IPS-15b (cell line): ENCODE results near the gene ZNF148.
"Not testable (repeated sequence)": the region's sequence is repeated elsewhere in the genome, so short reads cannot be mapped to it uniquely, and the experiment has no call there.

Experiments
- H3K27me3 ChIP-seq: one replicate; pipeline ENCODE4 v1.6.1; 2013; ENCODE audit warnings: low read length; ENCODE audit not compliant: control insufficient read depth, insufficient read depth
- H3K36me3 ChIP-seq: one replicate; pipeline ENCODE4 v1.6.1; 2013; ENCODE audit warnings: low read length; ENCODE audit not compliant: control insufficient read depth, insufficient read depth
- H3K4me1 ChIP-seq: one replicate; pipeline ENCODE4 v1.6.1; 2013; ENCODE audit warnings: mild to moderate bottlenecking, low read length; ENCODE audit not compliant: control insufficient read depth, insufficient read depth
- H3K4me3 ChIP-seq: one replicate; pipeline ENCODE4 v1.5.1; 2013; ENCODE audit warnings: low read depth, low read length
- H3K9ac ChIP-seq: one replicate; pipeline ENCODE4 v1.6.1; 2013; ENCODE audit warnings: low read depth, mild to moderate bottlenecking, low read length
- H3K9me3 ChIP-seq: one replicate; pipeline ENCODE4 v1.6.1; 2013; ENCODE audit warnings: mild to moderate bottlenecking, low read length; ENCODE audit not compliant: control insufficient read depth, insufficient read depth

Gene ZNF148

GRCh38 chr3:125351152-125351551 lies 24.0 kb downstream of the ZNF148 start:
- no peak overlapping the region for H3K4me3 ChIP-seq
- H3K9ac ChIP-seq: no peak overlapping the region
- no peaks in the 10 kb centered on the region for H3K4me1 ChIP-seq
- no peaks in the 10 kb centered on the region for H3K9me3 ChIP-seq
- no peaks in the 10 kb centered on the region for H3K36me3 ChIP-seq
- H3K27me3 ChIP-seq: no peaks in the 10 kb centered on the region

GRCh38 chr3:125350597-125350996 lies 24.5 kb downstream of the ZNF148 start:
- Histone ChIP-seq H3K9me3 (no peaks in the 10 kb centered on the region), H3K4me3 (no peak overlapping the region), H3K9ac (no peak overlapping the region), H3K4me1 (no peaks in the 10 kb centered on the region), H3K36me3 (no peaks in the 10 kb centered on the region), H3K27me3 (no peaks in the 10 kb centered on the region)

GRCh38 chr3:125349556-125350165 lies 25.5 kb downstream of the ZNF148 start:
- Histone ChIP-seq H3K27me3 (no peaks in the 10 kb centered on the region), H3K4me1 (no peaks in the 10 kb centered on the region), H3K36me3 (no peaks in the 10 kb centered on the region), H3K9me3 (no peaks in the 10 kb centered on the region), H3K4me3 (no peak overlapping the region), H3K9ac (no peak overlapping the region)

GRCh38 chr3:125349055-125349454 lies 26.1 kb downstream of the ZNF148 start:
- Histone ChIP-seq H3K27me3 (no peaks in the 10 kb centered on the region), H3K4me1 (no peaks in the 10 kb centered on the region), H3K9me3 (no peaks in the 10 kb centered on the region), H3K4me3 (no peak overlapping the region), H3K9ac (no peak overlapping the region), H3K36me3 (no peaks in the 10 kb centered on the region)

GRCh38 chr3:125343367-125343766 lies 31.8 kb downstream of the ZNF148 start:
- H3K4me1 ChIP-seq, H3K9me3 ChIP-seq, H3K9ac ChIP-seq, H3K4me3 ChIP-seq, H3K27me3 ChIP-seq, H3K36me3 ChIP-seq: not testable (repeated sequence)

GRCh38 chr3:125340121-125340520 lies 35.0 kb downstream of the ZNF148 start:
- Histone ChIP-seq H3K9me3 (no peaks in the 10 kb centered on the region), H3K9ac (no peak overlapping the region), H3K4me1 (no peaks in the 10 kb centered on the region), H3K4me3 (no peak overlapping the region), H3K27me3 (no peaks in the 10 kb centered on the region), H3K36me3 (no peaks in the 10 kb centered on the region)

- no peaks in the 10 kb centered on the region for H3K27me3 ChIP-seq
- no peak overlapping the region for H3K9ac ChIP-seq
- no peaks in the 10 kb centered on the region for H3K9me3 ChIP-seq
- no peaks in the 10 kb centered on the region for H3K36me3 ChIP-seq
- H3K4me3 ChIP-seq: no peak overlapping the region
- H3K4me1 ChIP-seq: no peaks in the 10 kb centered on the region
Measured at GRCh38 chr3:125337506-125337905, 37.6 kb downstream of the ZNF148 start.

- no peaks in the 10 kb centered on the region for H3K4me1 ChIP-seq
- H3K36me3 ChIP-seq: no peaks in the 10 kb centered on the region
- H3K4me3 ChIP-seq: no peak overlapping the region
- no peak overlapping the region for H3K9ac ChIP-seq
- no peaks in the 10 kb centered on the region for H3K9me3 ChIP-seq
- H3K27me3 ChIP-seq: no peaks in the 10 kb centered on the region
Measured at GRCh38 chr3:125334675-125335560, 40.2 kb downstream of the ZNF148 start.

GRCh38 chr3:125332504-125332903 lies 42.6 kb downstream of the ZNF148 start:
- no peaks in the 10 kb centered on the region for H3K36me3 ChIP-seq

GRCh38 chr3:125331243-125331642 lies 43.9 kb downstream of the ZNF148 start:
- no peaks in the 10 kb centered on the region for H3K36me3 ChIP-seq
- H3K4me1 ChIP-seq: no peaks in the 10 kb centered on the region
- H3K4me3 ChIP-seq: no peak overlapping the region
- H3K27me3 ChIP-seq: no peaks in the 10 kb centered on the region
- H3K9me3 ChIP-seq: no peaks in the 10 kb centered on the region
- H3K9ac ChIP-seq: no peak overlapping the region

More at GRCh38 chr3:125332504-125332903, 42.6 kb downstream of the ZNF148 start:
- H3K4me1 ChIP-seq: no peaks in the 10 kb centered on the region
- H3K27me3 ChIP-seq: no peaks in the 10 kb centered on the region
- no peak overlapping the region for H3K4me3 ChIP-seq
- no peak overlapping the region for H3K9ac ChIP-seq
- no peaks in the 10 kb centered on the region for H3K9me3 ChIP-seq

GRCh38 chr3:125326957-125327356 lies 48.2 kb downstream of the ZNF148 start:
- H3K36me3 ChIP-seq: no peaks in the 10 kb centered on the region
- no peak overlapping the region for H3K9ac ChIP-seq
- H3K4me3 ChIP-seq: no peak overlapping the region

GRCh38 chr3:125325746-125326145 lies 49.4 kb downstream of the ZNF148 start:
- no peak overlapping the region for H3K4me3 ChIP-seq
- H3K9ac ChIP-seq: no peak overlapping the region
- H3K36me3 ChIP-seq: no peaks in the 10 kb centered on the region
- no peaks in the 10 kb centered on the region for H3K9me3 ChIP-seq
- H3K4me1 ChIP-seq: no peaks in the 10 kb centered on the region
- no peaks in the 10 kb centered on the region for H3K27me3 ChIP-seq

More at GRCh38 chr3:125326957-125327356, 48.2 kb downstream of the ZNF148 start:
- H3K4me1 ChIP-seq: no peaks in the 10 kb centered on the region
- no peaks in the 10 kb centered on the region for H3K9me3 ChIP-seq
- no peaks in the 10 kb centered on the region for H3K27me3 ChIP-seq
